H1 (cell line): Measurements from ENCODE around the gene ADM5. TPM values are rescaled to one million over a fixed set of nuclear protein-coding genes. Genes with fewer than 3 reads are reported as not detected.
A peak's percentile ranks its signal among the peaks of the same experiment; 100 is the strongest.

ENCODE experiments used
- CTCF ChIA-PET: fragments of 300-600 bp; sonication (Branson Sonifier 250); formaldehyde crosslinking; loops from one replicate; lab custom pipeline; 2021; ENCODE audit not compliant: partially characterized antibody; lab: Charles Lee
- POLR2A ChIA-PET: fragments of 300-600 bp; sonication (Branson Sonifier 250); formaldehyde crosslinking; loops from one replicate; lab custom pipeline; 2021; ENCODE audit warnings: inconsistent platforms; ENCODE audit not compliant: partially characterized antibody; lab: Charles Lee
- DNase-seq, 2 experiments: peaks; one replicate each; pipeline versions ENCODE4 v3.0.0 to v3.0.0-alpha.2; 2010 to 2022; ENCODE audit warnings: low spot score in 2 of 2, low read depth in 1 of 2, mixed read lengths in 1 of 2
- FAIRE-seq: peaks from 2 replicates; lab custom pipeline; 2011; peaks lifted over from hg19 to GRCh38; lab: Jason Lieb, UNC
- H2AFZ ChIP-seq: 2 replicates; pipeline ENCODE4 v1.8.1; 2012; ENCODE audit warnings: low read length, inconsistent platforms
- H2AK5ac ChIP-seq: 2 replicates; pipeline ENCODE4 v1.6.1; 2013; ENCODE audit warnings: low read depth, low read length
- H2BK120ac ChIP-seq: replicated peaks from 2 replicates; pipeline ENCODE3; 2013; ENCODE audit warnings: low read depth, low read length, inconsistent platforms
- H2BK12ac ChIP-seq: 2 replicates; pipeline ENCODE4 v1.6.1; 2013; ENCODE audit warnings: low read depth, low read length
- H2BK15ac ChIP-seq: 2 replicates; pipeline ENCODE4 v1.6.1; 2013; ENCODE audit warnings: low read length
- H2BK20ac ChIP-seq: 2 replicates; pipeline ENCODE4 v1.6.1; 2013; ENCODE audit warnings: low read length
- H2BK5ac ChIP-seq: 2 replicates; pipeline ENCODE4 v1.6.1; 2013; ENCODE audit warnings: low read depth, low read length
- H3K14ac ChIP-seq: 2 replicates; pipeline ENCODE4 v1.6.1; 2013; ENCODE audit warnings: inconsistent platforms; ENCODE audit not compliant: insufficient read length
- H3K18ac ChIP-seq: 2 replicates; pipeline ENCODE4 v1.6.1; 2013; ENCODE audit warnings: low read length; ENCODE audit errors: extremely low read depth
- H3K23ac ChIP-seq: 2 replicates; pipeline ENCODE4 v1.6.1; 2013; ENCODE audit warnings: inconsistent platforms; ENCODE audit not compliant: insufficient read length
- H3K23me2 ChIP-seq: 2 replicates; pipeline ENCODE4 v1.6.1; 2013; ENCODE audit warnings: low read depth, low read length
- H3K27ac ChIP-seq: 2 replicates; pipeline ENCODE4 v1.6.1; 2011; ENCODE audit warnings: low read depth, low read length, inconsistent platforms
- H3K27me3 ChIP-seq, 4 experiments: replicated peaks in 1 of 4; 1 replicate in 1 of 4; 2 replicates in 3 of 4; pipeline versions ENCODE4 v1.6.1 to v1.8.1; 2011 to 2013; ENCODE audit warnings: low read length in 3 of 4, mild to moderate bottlenecking in 3 of 4, inconsistent platforms in 2 of 4, mixed read lengths in 2 of 4, moderate library complexity in 1 of 4; ENCODE audit not compliant: control insufficient read depth in 3 of 4, insufficient read depth in 3 of 4; ENCODE audit errors: extremely low read depth in 1 of 4
- H3K36me3 ChIP-seq, 4 experiments: 2 replicates each; pipeline versions ENCODE4 v1.6.1 to v1.8.1; 2011 to 2013; ENCODE audit warnings: mild to moderate bottlenecking in 4 of 4, low read length in 3 of 4, moderate library complexity in 2 of 4, control low read depth in 1 of 4, inconsistent platforms in 1 of 4; ENCODE audit not compliant: insufficient read depth in 4 of 4, control insufficient read depth in 2 of 4
- H3K4ac ChIP-seq: replicated peaks from 2 replicates; pipeline ENCODE3; 2013; ENCODE audit warnings: low read length, low read depth, mixed read lengths, inconsistent platforms; ENCODE audit not compliant: insufficient read length
- H3K4me1 ChIP-seq, 4 experiments: replicated peaks in 1 of 4; 1 replicate in 1 of 4; 2 replicates in 3 of 4; pipeline versions ENCODE4 v1.6.1 to v1.8.1; 2011 to 2013; ENCODE audit warnings: low read length in 3 of 4, inconsistent platforms in 2 of 4, mixed read lengths in 1 of 4; ENCODE audit not compliant: insufficient read depth in 4 of 4, control insufficient read depth in 3 of 4
- H3K4me2 ChIP-seq, 2 experiments: 2 replicates each; pipeline versions ENCODE4 v1.6.1 to v1.8.1; 2011 to 2013; ENCODE audit warnings: low read depth in 2 of 2, low read length in 2 of 2, control low read depth in 1 of 2, inconsistent platforms in 1 of 2, mild to moderate bottlenecking in 1 of 2; ENCODE audit not compliant: insufficient read depth in 1 of 2
- H3K4me3 ChIP-seq, 4 experiments: fragments of 200-600, 300-600 bp in 1 of 4; sonication (generic), shearing (Covaris generic), sonication (Bioruptor Twin) in 1 of 4; 2 replicates each; pipeline versions ENCODE4 v1.5.1 to v1.8.1; 2011 to 2016; ENCODE audit warnings: low read length in 4 of 4, low read depth in 3 of 4, control low read depth in 2 of 4, inconsistent platforms in 2 of 4, mild to moderate bottlenecking in 2 of 4, mixed read lengths in 1 of 4, moderate library complexity in 1 of 4; ENCODE audit not compliant: insufficient read depth in 2 of 4; ENCODE audit errors: extremely low read depth in 1 of 4
- H3K56ac ChIP-seq: replicated peaks from 2 replicates; pipeline ENCODE3; 2013; ENCODE audit warnings: low read depth, mild to moderate bottlenecking, mixed read lengths, low read length, inconsistent platforms; ENCODE audit not compliant: insufficient read length
- H3K79me1 ChIP-seq: 2 replicates; pipeline ENCODE4 v1.6.1; 2013; ENCODE audit warnings: low read depth, low read length, control low read depth
- H3K79me2 ChIP-seq, 2 experiments: 2 replicates each; pipeline versions ENCODE4 v1.6.1 to v1.8.1; 2012 to 2013; ENCODE audit warnings: low read length in 2 of 2, mild to moderate bottlenecking in 2 of 2, inconsistent platforms in 1 of 2; ENCODE audit not compliant: insufficient read depth in 2 of 2, control insufficient read depth in 1 of 2
- H3K9ac ChIP-seq, 4 experiments: replicated peaks in 1 of 4; 1 replicate in 1 of 4; 2 replicates in 3 of 4; pipeline versions ENCODE4 v1.6.1 to v1.8.1; 2011 to 2013; ENCODE audit warnings: low read depth in 3 of 4, low read length in 3 of 4, control low read depth in 2 of 4, mild to moderate bottlenecking in 2 of 4, moderate library complexity in 2 of 4, inconsistent platforms in 1 of 4; ENCODE audit errors: extremely low read depth in 1 of 4
- H3K9me3 ChIP-seq, 2 experiments: 2 replicates each; pipeline versions ENCODE4 v1.6.1 to v1.8.1; 2012 to 2013; ENCODE audit warnings: mild to moderate bottlenecking in 2 of 2, moderate library complexity in 2 of 2, control low read depth in 1 of 2, inconsistent platforms in 1 of 2, low read depth in 1 of 2, low read length in 1 of 2, mixed read lengths in 1 of 2; ENCODE audit not compliant: insufficient read depth in 2 of 2
- H4K20me1 ChIP-seq, 2 experiments: replicated peaks in 1 of 2; 2 replicates each; pipeline versions ENCODE3 to v1.8.1; 2011 to 2013; ENCODE audit warnings: inconsistent platforms in 2 of 2, low read length in 2 of 2, mild to moderate bottlenecking in 1 of 2; ENCODE audit not compliant: insufficient read depth in 2 of 2, control insufficient read depth in 1 of 2
- H4K5ac ChIP-seq: 2 replicates; pipeline ENCODE4 v1.6.1; 2013; ENCODE audit warnings: low read length, low read depth, mixed read lengths, inconsistent platforms; ENCODE audit not compliant: insufficient read length
- H4K8ac ChIP-seq: 2 replicates; pipeline ENCODE4 v1.8.0; 2013; ENCODE audit warnings: mild to moderate bottlenecking, moderate library complexity, low read length, inconsistent platforms; ENCODE audit not compliant: insufficient read depth; ENCODE audit errors: extremely low read depth
- H4K91ac ChIP-seq: replicated peaks from 2 replicates; pipeline ENCODE3; 2013; ENCODE audit warnings: low read length, mixed read lengths, inconsistent platforms; ENCODE audit not compliant: insufficient read length
- KDM4A ChIP-seq: IDR thresholded peaks from one replicate; pipeline ENCODE4 v1.7.1; 2012; ENCODE audit warnings: low read depth, mild to moderate bottlenecking, moderate library complexity, low read length, inconsistent platforms; ENCODE audit not compliant: severe bottlenecking
- POLR2AphosphoS5 ChIP-seq: IDR thresholded peaks from 2 replicates; pipeline ENCODE4 v1.6.1; 2011; ENCODE audit warnings: low read depth, low read length
- WGBS, 2 experiments: shearing (Covaris generic) in 1 of 2; methylation state at CpG; one replicate each; pipeline versions ENCODE4 v1.1.6 to v1.1.7; 2013 to 2015; ENCODE audit warnings: low lambda C conversion rate in 2 of 2, mixed read lengths in 2 of 2, inconsistent platforms in 1 of 2, low coverage in 1 of 2, missing lambda C conversion rate in 1 of 2; ENCODE audit not compliant: insufficient replicate concordance in 2 of 2, insufficient coverage in 1 of 2, insufficient read length in 1 of 2; ENCODE audit errors: extremely low coverage in 1 of 2, missing lambda C conversion rate in 1 of 2; 5-methylcytosine and 5-hydroxymethylcytosine counted together
- polyA plus RNA-seq, 7 experiments: library from polyadenylated mRNA; depleted of rRNA in 3 of 7; stranded (reverse) in 5 of 7; unstranded in 2 of 7; fragments of >200 nt in 5 of 7; fragments of 200-250 nt in 2 of 7; gene quantifications; 1 replicate in 5 of 7; 2 replicates in 1 of 7; 4 replicates in 1 of 7; pipeline versions ENCODE4 v1.2.1 to v1.2.3, GENCODE V29; 2011 to 2013; ENCODE audit warnings: missing spikeins in 2 of 7, mixed read lengths in 2 of 7
- total RNA-seq: library from RNA; stranded (reverse); fragmentation: NEBNext Ultra II Directional; extraction: Animal tissue kit (Norgen Biotek cat#: 25700); gene quantifications from 2 replicates; pipeline ENCODE4 v1.2.1, GENCODE V29; 2021

Gene ADM5
- total and polyA plus RNA-seq, 2 of the 8 experiments (the other 6 are each of a cell fraction or from before 2014, with no cell fraction given), result 2.5 to 2.6 TPM

DNA sequence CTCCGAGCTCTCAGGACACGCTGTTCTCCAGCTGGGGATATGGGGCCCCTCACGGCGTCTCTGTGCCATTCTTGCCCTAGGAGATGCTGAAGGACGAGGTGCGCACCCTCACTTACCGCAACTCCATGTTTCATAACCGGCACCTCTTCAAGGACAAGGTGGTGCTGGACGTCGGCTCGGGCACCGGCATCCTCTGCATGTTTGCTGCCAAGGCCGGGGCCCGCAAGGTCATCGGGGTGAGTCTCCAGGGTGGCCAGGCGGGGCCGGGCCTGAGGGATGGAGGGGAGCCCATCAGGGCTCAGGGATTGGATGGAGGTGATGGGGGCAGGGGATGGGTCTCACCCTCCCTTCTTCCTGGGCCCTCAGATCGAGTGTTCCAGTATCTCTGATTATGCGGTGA, 7.6 kb upstream of the ADM5 start:
- peaks cover 17 to 56% of the 10 kb centered on the region in 2 experiments for H3K79me2 ChIP-seq
- POLR2A ChIA-PET, result interaction anchor here (0.6 to 8.3 kb wide), 7 partner anchors 8 to 111 kb away, joined by 3 to 168 read pairs (median 4); partner anchors contain the start of genes ADM5, CPT1C and RRAS

More for the DNA sequence above, 7.6 kb upstream of the ADM5 start:
- H2BK120ac ChIP-seq, result no peak overlapping the region
- FAIRE-seq (no peak), DNase-seq (no peak)
- peaks cover 26 to 50% (median 42%) of the 10 kb centered on the region in 4 experiments for H3K36me3 ChIP-seq
- no peak overlapping the region for H2BK5ac ChIP-seq
- no peak overlapping the region for H3K27ac ChIP-seq
- WGBS, 2 experiments, result 94% methylated on average over 19 of the region's 19 CpGs; no CpG with 5 or more reads in 1 of the 2 experiments
- CTCF ChIA-PET, result interaction anchor here (1.1 to 3.2 kb wide), 7 partner anchors 10 to 175 kb away, joined by 3 to 23 read pairs (median 3); partner anchors contain the start of genes BCL2L12 and IRF3
- peaks cover 37 to 53% of the 10 kb centered on the region in 2 experiments for H4K20me1 ChIP-seq
- no peaks in the 10 kb centered on the region for H3K27me3 ChIP-seq
- no peak overlapping the region for H3K4ac ChIP-seq
- H3K23ac ChIP-seq, result no peak overlapping the region
- H3K9ac ChIP-seq, result no peak overlapping the region
- TF ChIP-seq KDM4A, result no peak
- peak; percentile 26; the same call in 1 of the 2 replicates for TF ChIP-seq POLR2AphosphoS5
- no peak overlapping the region for H3K4me2 ChIP-seq
- H3K18ac ChIP-seq, result no peak overlapping the region
- H3K56ac ChIP-seq, result peak overlapping the region; percentile 32
- no peak overlapping the region for H2BK20ac ChIP-seq
- H2AFZ ChIP-seq, result no peak overlapping the region
- H3K9me3 ChIP-seq, result no peaks in the 10 kb centered on the region
- peaks cover 16% of the 10 kb centered on the region for H3K79me1 ChIP-seq
- peaks cover 4% of the 10 kb centered on the region for H3K23me2 ChIP-seq
- no peak overlapping the region for H3K14ac ChIP-seq
- peak overlapping the region; percentile 69; the same call in 1 of the 2 replicates for H4K8ac ChIP-seq
- no peak overlapping the region for H3K4me3 ChIP-seq
- no peak overlapping the region for H4K5ac ChIP-seq
- H2BK15ac ChIP-seq, result no peak overlapping the region
- no peak overlapping the region for H2AK5ac ChIP-seq
- no peak overlapping the region for H2BK12ac ChIP-seq
- no peak overlapping the region for H4K91ac ChIP-seq
- peaks cover 2 to 17% (median 12%) of the 10 kb centered on the region in 4 experiments for H3K4me1 ChIP-seq
